Kidney glomerular epithelial cell (primary cell): ENCODE data around the gene SLCO2B1.

Experiments used
- DNase-seq: peaks from one replicate; lab custom pipeline; 2025; lab: John Stamatoyannopoulos, UW

Gene SLCO2B1

GRCh38 chr11:75223954-75224643 is 73.2 kb downstream of the SLCO2B1 start:
- DNase-seq: no peak

- no peak for DNase-seq
These were observed 74.9 kb downstream of the SLCO2B1 start for GRCh38 chr11:75225794-75226193.

- no peak for DNase-seq
These were observed 78.6 kb downstream of the SLCO2B1 start for GRCh38 chr11:75229466-75229865.

- DNase-seq: no peak
These were observed 79.7 kb downstream of the SLCO2B1 start for GRCh38 chr11:75230621-75231020.

- DNase-seq: peak; percentile 71
These were observed 82.9 kb downstream of the SLCO2B1 start for GRCh38 chr11:75233754-75234172.

- no peak for DNase-seq
These were observed 85.2 kb downstream of the SLCO2B1 start for GRCh38 chr11:75236062-75236461.

- DNase-seq: no peak
These were observed 86.1 kb downstream of the SLCO2B1 start for GRCh38 chr11:75237050-75237449.

GRCh38 chr11:75238595-75239440 is 87.9 kb downstream of the SLCO2B1 start:
- no peak for DNase-seq

GRCh38 chr11:75239531-75240290 is 88.8 kb downstream of the SLCO2B1 start:
- no peak for DNase-seq

- DNase-seq: no peak
These were observed 89.6 kb downstream of the SLCO2B1 start, which contains the start of gene TPBGL for GRCh38 chr11:75240311-75241035. TPBGL (plus strand) TSS chr11:75240774; CDS start chr11:75241050, 276 bp downstream.

GRCh38 chr11:75241036-75241905 is 90.4 kb downstream of the SLCO2B1 start:
- peak; percentile 61 for DNase-seq

GRCh38 chr11:75241906-75242644 is 91.2 kb downstream of the SLCO2B1 start:
- no peak for DNase-seq

- DNase-seq: no peak
These were observed 92.1 kb downstream of the SLCO2B1 start for GRCh38 chr11:75242722-75243600.

- DNase-seq: no peak
These were observed 93.3 kb downstream of the SLCO2B1 start for GRCh38 chr11:75244052-75244814.

GRCh38 chr11:75245356-75246005 is 94.6 kb downstream of the SLCO2B1 start:
- no peak for DNase-seq

- no peak for DNase-seq
These were observed 95.2 kb downstream of the SLCO2B1 start for GRCh38 chr11:75246006-75246670.

GRCh38 chr11:75246671-75247350 is 95.9 kb downstream of the SLCO2B1 start:
- no peak for DNase-seq
